NCI-H2081 treated with DMSO at 0.1 percent for 48 hours (cell line): Measurements from ENCODE around the gene LRCH4.
A peak's percentile ranks its signal among the peaks of the same experiment; 100 is the strongest.

ENCODE experiments used
- DNase-seq: peaks from one replicate; lab custom pipeline; 2025; lab: John Stamatoyannopoulos, UW

Gene LRCH4

GRCh38 chr7:100585511-100586265, at the start of gene LRCH4:
Gene LRCH4 (minus strand): TSS chr7:100586129. CDS start chr7:100586100, 29 bp downstream.
- peak; percentile 44 for DNase-seq

DNA sequence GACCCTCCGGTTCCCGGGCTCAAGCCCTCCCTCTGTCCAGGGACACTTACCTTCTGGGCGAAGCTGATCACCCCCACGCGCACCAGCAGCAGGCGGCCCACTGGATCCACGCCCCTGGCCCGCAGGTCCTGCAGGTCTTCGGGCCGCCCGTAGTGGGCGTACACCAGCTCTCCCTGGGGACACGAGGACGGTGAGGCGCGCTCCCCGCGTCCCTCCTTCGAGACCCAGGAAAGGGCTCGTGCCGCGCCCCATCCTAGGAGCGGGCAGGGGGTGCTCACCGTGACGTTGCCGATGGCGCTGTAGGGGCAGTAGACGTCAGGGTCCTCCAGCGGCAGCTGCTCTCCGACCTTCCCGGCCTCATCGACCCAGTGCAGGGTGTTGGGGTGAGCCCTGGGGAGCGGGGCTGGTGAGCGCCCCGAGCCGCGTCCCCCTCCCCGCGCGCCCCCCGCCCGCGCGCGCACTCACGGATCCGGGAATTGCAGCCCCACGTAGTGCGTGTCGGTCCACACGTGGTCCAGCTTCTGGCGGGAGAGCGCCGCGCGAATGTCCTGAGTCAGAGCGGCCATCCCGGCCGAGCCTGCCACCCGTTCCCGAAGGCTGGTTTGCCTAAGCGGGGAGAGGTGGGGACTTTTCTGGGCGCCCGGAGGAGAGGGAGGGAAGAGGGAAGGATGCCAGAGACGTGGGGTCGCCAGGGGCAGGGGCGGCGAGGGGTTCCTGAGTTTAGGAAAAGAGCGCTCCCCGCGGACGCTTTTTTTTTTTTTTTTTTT, 47.2 kb upstream of the LRCH4 start:
- DNase-seq = no peak

GRCh38 chr7:100630066-100630465, 44.1 kb upstream of the LRCH4 start:
- no peak for DNase-seq

GRCh38 chr7:100629117-100629716, 43.3 kb upstream of the LRCH4 start:
- DNase-seq = no peak

- no peak for DNase-seq
Measured at GRCh38 chr7:100627238-100627549, 41.3 kb upstream of the LRCH4 start.

DNA sequence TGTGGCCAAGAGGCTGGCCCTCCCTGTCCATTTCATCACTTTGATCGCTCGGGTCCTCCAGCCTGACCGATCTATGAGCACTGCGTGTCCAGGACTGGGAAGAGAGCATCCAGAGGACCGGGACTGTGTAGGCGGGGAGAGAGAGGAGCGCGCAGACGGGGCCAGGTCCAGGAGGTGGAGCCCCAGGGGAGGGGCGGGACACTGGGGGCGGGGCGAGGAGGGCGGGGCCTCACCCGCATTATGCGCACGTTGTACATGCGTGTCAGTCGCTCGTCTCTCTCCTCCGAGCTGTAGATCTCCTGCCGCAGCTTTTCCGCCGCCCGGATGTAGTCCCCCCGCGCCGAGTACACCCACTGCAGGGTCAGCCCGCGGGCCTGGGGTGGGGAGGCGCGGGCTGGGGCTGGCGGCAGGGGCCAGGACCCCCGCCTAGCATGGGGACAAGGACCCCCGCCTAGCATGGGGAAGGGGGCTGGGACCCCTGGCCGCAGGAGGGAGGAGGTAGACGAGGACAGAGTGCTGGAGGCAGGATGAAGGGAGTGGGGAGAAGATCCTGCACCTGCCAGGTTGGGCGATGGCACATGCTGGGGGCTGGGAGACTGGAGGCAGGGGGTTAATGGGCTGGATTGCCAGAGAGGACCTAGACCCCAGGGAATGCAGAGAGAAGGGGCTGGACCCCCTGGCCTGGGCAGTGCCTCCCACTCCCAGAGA, 40.8 kb upstream of the LRCH4 start:
- peak; percentile 56 for DNase-seq

DNA sequence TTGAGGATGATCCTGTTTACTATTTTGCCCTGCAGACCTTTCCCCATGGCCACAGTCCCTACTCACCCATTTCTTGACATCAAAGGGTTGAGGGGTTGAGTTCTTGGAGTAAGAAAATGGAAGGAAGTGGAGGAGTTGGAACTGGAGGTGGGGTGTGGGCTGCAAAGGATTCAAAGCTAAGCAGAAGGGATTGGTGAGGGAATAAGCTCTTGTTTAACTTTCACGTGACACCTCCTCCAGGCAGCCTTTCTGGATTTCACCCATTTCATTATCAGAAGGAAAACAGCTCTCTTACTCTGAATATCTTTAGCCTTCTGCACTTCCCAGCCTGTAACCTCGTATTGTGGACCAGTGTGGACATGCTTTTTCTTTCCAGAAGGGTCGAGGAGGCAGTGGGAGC, 40.1 kb upstream of the LRCH4 start:
- no peak for DNase-seq

DNA sequence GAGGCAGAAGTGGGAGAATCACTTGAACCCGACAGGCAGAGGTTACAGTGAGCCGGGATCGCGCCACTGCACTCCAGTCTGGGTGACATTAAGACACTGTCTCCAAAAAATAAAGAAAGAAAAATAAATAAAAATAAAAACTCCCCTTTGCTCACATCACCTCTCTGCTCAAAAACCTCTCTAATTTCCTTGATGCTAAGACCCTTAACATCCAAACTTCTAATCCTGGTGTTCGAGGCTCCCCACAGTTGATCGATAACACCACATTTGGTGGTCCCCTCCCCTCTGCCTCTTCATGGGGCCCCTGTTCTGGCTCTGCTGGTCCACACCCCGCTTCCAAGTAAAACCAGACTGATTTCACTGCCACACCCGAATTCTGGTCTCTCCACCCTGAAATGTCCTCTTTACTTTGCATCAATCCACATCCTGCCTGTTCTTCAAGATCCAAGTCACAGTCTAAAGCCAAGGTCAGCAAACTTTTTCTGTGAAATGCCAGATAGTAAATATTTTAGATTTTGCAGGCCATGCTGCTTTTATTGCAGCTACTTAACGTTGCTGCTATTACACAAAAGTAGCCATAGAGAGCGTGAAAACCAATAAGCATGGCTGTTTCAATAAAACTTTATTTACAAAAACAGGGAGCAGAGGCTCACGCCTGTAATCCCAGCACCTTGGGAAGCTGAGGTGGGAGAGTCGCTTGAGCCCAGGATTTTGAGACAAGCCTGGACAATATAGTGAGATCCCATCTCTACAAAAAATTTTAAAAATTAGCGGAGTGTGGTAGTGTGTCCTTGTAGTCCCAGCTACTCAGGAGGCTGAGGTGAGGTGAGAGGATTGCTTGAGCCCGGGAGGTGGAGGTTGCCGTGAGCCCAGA, 38.3 kb upstream of the LRCH4 start:
- no peak for DNase-seq

DNA sequence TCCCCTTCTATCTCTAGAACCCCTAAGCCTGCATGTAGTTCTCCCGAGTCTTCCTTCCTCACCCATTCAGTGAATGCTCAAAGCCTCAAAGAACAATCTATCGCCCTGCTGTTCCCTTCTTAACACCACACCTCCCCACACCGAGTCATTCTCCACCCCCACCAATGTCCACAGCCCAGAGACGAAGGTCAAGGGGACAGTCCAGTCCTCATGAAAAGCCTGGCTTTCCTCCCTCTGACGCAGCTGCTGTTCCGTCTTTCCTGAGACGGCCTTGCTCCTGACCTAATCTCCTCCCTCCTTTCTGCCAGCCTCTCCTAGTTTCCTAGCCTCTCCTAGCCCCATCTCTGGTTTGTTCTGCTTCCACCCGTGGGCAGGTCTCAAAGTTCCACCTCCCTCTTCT, 35.6 kb upstream of the LRCH4 start:
- DNase-seq = no peak

- DNase-seq = no peak
Measured at GRCh38 chr7:100620804-100621203, 34.9 kb upstream of the LRCH4 start.

- DNase-seq = no peak
Measured at GRCh38 chr7:100620239-100620638, 34.3 kb upstream of the LRCH4 start.

DNA sequence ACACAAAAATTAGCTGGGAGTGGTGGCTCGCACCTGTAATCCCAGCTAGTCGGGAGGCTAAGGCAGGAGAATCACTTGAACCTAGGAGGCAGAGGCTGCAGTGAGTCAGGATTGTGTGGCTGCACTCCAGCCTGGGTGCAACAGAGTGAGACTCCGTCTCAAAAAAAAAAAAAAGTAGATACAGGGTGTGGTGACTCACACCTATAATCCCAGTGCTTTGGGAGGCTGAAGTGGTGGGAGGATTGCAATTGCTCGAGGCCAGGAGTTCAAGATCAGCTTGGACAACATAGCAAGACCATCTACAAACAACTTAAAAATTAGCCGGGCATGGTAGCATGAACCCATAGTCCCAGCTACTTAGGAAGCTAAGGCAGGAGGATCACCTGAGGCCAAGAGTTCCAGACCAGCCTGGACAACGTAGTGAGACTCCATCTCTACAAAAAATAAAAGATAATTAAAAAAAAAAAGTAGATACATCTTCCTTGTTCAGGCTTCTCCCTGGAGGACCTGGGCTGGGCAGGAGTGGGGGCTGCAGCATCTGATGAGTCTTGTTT, 28.5 kb upstream of the LRCH4 start:
- no peak for DNase-seq

GRCh38 chr7:100613412-100614175, 27.7 kb upstream of the LRCH4 start:
- DNase-seq = no peak

- DNase-seq = no peak
Measured at GRCh38 chr7:100612730-100613390, 26.9 kb upstream of the LRCH4 start.

DNA sequence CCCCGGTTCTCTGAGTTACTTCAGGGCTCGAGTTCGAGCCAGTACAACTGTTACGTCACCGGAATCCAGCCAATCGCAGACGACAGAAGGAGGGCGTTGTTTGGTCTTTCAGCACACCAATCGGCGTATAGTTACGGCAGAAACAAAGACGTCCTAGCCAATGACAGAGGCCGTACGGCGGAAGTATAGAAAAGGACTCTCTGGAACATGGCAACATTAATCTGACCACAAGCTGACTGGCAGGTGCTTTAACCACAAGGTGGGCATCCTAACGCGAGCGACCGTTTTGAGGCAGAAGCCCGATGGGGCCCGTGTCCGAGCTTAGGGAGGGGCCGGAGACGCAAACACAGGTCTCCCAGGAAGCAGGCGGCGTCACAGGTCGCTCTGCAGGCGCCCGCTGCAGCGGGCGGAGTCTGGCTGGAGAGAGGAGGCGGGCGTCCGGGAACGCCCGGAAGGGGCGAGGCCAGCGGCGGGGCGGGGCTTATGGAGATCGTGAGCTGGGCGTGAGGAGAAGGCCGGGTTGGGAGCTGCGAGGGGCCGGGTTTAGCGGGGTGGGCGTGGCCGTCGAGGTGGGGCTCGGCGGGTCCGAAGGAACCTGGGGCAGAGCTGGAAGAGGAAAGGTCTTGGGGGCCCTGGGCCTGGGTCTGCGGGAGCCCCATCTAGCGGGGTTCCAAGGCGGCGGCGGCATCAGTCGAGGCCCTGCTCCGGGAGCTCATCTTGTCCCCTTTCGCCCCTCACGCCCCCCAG, 26.2 kb upstream of the LRCH4 start, which contains the start of gene MOSPD3:
Gene MOSPD3, plus strand, starts transcription at position 558 of the 747 bp plus-strand sequence. CDS start 252 bp downstream, outside the sequence.
- DNase-seq = peak; percentile 100

- DNase-seq = no peak
Measured at GRCh38 chr7:100609958-100610357, 24.0 kb upstream of the LRCH4 start.

DNA sequence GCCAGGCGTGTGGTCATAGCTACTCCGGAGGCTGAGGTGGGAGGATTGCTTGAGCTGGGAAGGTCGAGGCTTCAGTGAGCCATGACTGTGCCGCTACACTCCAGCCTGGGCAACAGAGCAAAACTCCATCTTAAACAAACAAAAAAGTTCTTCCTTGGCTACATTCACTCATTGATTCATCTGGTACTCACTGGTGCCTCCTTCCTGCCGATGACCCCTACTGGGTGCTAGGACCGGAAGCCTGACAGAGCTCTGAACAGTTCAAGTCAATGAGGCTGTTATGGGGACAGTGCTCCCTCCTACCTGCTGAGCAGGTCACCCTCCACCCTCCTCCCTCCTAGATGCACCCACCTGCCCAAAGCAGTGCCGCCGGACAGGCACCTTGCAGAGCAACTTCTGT, 21.2 kb upstream of the LRCH4 start:
- no peak for DNase-seq

GRCh38 chr7:100606313-100606712, 20.4 kb upstream of the LRCH4 start:
- no peak for DNase-seq
